ENCODE results near the gene VPS13D.

DNA sequence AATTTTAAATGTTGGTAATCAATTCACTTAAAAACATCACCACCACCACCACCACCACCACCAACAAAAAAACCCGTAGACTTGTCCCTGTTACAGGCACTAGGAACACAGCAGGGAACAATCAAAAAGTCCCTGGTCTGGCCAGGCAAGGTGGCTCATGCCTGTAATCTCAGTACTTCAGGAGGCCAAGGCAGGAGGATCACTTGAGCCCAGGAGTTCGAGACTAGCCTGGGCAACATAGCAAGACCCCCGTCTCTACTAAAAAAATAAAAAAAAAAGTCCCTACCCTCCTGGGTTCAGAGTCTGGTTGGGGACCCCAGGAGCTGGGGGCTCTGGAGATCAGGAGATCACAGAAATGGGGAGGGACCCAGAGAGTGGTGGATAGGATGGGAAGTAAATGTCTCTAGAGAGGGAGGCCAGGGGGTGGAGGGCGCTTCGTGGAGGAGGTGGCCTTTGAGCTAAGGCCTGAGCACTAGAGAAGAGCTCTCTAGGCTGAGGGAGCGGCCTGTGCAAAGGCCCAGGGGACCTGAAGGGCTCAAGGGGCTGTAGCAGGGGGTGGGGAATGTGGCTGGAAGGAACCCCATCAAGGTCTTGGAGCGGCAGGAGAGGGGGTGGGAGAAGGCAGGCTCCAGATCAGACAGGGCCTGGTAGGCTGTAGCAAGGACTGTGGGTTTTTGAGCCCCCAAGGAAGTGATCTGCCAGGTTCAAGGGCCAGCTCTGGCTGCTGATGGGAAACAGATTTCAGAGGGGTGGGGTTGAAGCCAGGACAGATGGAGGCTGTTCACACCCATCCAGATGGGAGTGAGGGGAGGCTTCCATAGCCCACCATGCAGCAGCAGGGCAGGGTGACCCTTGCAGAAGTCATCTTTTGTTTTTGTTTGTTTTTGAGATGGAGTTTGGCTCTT, 24.8 kb upstream of the VPS13D start:
- TF ChIP-seq POLR2A (IDR thresholded peaks at IDR 0.05): no peak
- TF ChIP-seq, protein P1, sequence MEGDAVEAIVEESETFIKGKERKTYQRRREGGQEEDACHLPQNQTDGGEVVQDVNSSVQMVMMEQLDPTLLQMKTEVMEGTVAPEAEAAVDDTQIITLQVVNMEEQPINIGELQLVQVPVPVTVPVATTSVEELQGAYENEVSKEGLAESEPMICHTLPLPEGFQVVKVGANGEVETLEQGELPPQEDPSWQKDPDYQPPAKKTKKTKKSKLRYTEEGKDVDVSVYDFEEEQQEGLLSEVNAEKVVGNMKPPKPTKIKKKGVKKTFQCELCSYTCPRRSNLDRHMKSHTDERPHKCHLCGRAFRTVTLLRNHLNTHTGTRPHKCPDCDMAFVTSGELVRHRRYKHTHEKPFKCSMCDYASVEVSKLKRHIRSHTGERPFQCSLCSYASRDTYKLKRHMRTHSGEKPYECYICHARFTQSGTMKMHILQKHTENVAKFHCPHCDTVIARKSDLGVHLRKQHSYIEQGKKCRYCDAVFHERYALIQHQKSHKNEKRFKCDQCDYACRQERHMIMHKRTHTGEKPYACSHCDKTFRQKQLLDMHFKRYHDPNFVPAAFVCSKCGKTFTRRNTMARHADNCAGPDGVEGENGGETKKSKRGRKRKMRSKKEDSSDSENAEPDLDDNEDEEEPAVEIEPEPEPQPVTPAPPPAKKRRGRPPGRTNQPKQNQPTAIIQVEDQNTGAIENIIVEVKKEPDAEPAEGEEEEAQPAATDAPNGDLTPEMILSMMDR (IDR thresholded peaks at IDR 0.05 in 4 of 5, conservative IDR thresholded peaks at IDR 0.05 in 1 of 5): no peak
